Measurements from ENCODE around the gene PTPN1. TPM values are rescaled to one million over a fixed set of nuclear protein-coding genes. Genes with fewer than 3 reads are reported as not detected.

The PTPN1 gene
- total RNA-seq, 1 experiment from 2014 or later = 30.8 TPM

DNA sequence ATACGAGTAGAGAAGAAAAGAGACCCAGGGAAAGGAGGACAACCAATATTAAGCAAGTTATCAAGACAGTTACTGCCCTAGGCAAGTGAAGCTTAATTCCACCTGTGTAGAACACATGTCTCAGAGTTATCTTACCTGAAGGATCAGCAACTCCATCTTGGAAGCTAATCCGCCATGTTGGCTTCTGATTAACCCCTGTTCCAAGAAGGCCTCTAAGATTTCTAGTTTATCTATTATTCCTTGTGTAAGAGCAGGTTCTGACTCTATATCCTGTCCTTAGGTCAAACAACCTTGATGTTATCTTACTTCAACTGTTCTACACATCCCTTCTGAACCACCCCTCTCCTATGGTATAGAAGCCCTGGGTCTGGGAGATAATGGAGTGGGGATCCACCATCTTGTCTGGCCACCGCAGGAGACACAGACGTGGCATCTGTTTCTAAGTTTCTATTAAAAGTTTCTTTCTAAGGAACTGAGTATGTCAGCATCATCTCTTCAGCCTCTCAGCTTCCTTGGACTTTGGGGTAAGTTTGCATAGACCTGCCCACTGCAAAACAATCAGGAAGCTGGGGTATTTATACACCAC lies 27.7 kb upstream of the PTPN1 start:
- no peak overlapping the region for H3K4ac ChIP-seq (ENCODE audit: low read depth, low read length)
- no peak overlapping the region for H2BK12ac ChIP-seq (ENCODE audit: insufficient read length, low read depth, low read length)
- no peak overlapping the region for H2AK5ac ChIP-seq (ENCODE audit: insufficient read length, low read length)
- H2BK120ac ChIP-seq (ENCODE audit: low read depth, low read length, poor library complexity, severe bottlenecking) = no peak overlapping the region
- no peak overlapping the region for H2BK5ac ChIP-seq (ENCODE audit: insufficient read length, low read length)
- no peaks in the 10 kb centered on the region for H3K23me2 ChIP-seq (ENCODE audit: insufficient read length, low read depth, low read length, poor library complexity, severe bottlenecking)
- no peak overlapping the region for H3T11ph ChIP-seq (ENCODE audit: low read length)
- H3K79me2 ChIP-seq (ENCODE audit: insufficient read depth, low read length) = no peaks in the 10 kb centered on the region
- H3K9ac ChIP-seq (ENCODE audit: extremely low read depth, insufficient read length, low read length) = no peak overlapping the region
- no peak overlapping the region for H2BK20ac ChIP-seq (ENCODE audit: low read depth, low read length, poor library complexity, severe bottlenecking)
- 0 out of 7 replicates have a peak, but pooled peaks cover 0 to 3% (median 0%) of the 10 kb centered on the region in 3 experiments for H3K36me3 Mint-ChIP-seq (ENCODE audit: insufficient read depth in 1 of 3, low read depth in 3 of 3)
- H2AFZ ChIP-seq (ENCODE audit: low read length) = no peak overlapping the region
- H3K4me1 ChIP-seq (ENCODE audit: insufficient read depth, low read length) = no peaks in the 10 kb centered on the region
- H3K27ac Mint-ChIP-seq = no peak overlapping the region
- H3K79me1 ChIP-seq (ENCODE audit: insufficient read depth, low read depth, low read length, poor library complexity, severe bottlenecking) = no peaks in the 10 kb centered on the region
- no peaks in the 10 kb centered on the region for H3K27me3 ChIP-seq (ENCODE audit: insufficient read depth, low read length)
- H4K8ac ChIP-seq (replicated peaks; ENCODE audit: insufficient read length, low read depth, low read length) = no peak overlapping the region
- H3K27me3 Mint-ChIP-seq (ENCODE audit: low read depth) = peaks cover 12% of the 10 kb centered on the region
- H3K4me3 Mint-ChIP-seq = no peak overlapping the region
- no peak overlapping the region for H3K14ac ChIP-seq (ENCODE audit: insufficient read depth, low read length)
- H4K5ac ChIP-seq (ENCODE audit: insufficient read length, low read depth, low read length) = no peak overlapping the region
- no peak overlapping the region for H3K18ac ChIP-seq (ENCODE audit: insufficient read length, low read depth, low read length)
- H3K4me1 Mint-ChIP-seq = peaks cover 2% of the 10 kb centered on the region in 2 experiments; a peak in 2 of 4 replicates
- H4K91ac ChIP-seq (ENCODE audit: insufficient read length, low read depth, low read length) = no peak overlapping the region
- H3K9me3 Mint-ChIP-seq = peaks cover 3 to 4% of the 10 kb centered on the region in 2 experiments; a peak in 3 of 5 replicates
- TF ChIP-seq CTCF (conservative IDR thresholded peaks at IDR 0.05) = no peak
- WGBS (ENCODE audit: extremely low coverage, insufficient read length, low lambda C conversion rate) = no CpG with 5 or more reads among the region's 4 CpGs
- DNase-seq = no peak
- no peak overlapping the region for H3K23ac ChIP-seq (ENCODE audit: insufficient read length, low read depth, low read length)
- H3K27ac ChIP-seq (ENCODE audit: insufficient read length, low read depth, low read length) = no peak overlapping the region
- H3K56ac ChIP-seq (ENCODE audit: insufficient read length, low read depth, low read length) = no peak overlapping the region
- no peaks in the 10 kb centered on the region for H3K9me3 ChIP-seq (ENCODE audit: control insufficient read depth, low read depth, low read length)
- no peak overlapping the region for H3K4me2 ChIP-seq (ENCODE audit: insufficient read depth, insufficient read length, low read length)
- no peak overlapping the region for H2BK15ac ChIP-seq (ENCODE audit: low read depth, low read length)
- H4K20me1 ChIP-seq (ENCODE audit: control insufficient read depth, insufficient read depth, insufficient read length) = no peaks in the 10 kb centered on the region
